IMR-90 (cell line): Measurements from ENCODE around the gene DLX3. TPM values are rescaled to one million over a fixed set of nuclear protein-coding genes. Genes with fewer than 3 reads are reported as not detected.

Experiments used
- ATAC-seq: fragments of 200-7000 bp; cut with Tn5 transposase; 2 replicates; pipeline ENCODE4 v1.9.1; 2020; ENCODE audit warnings: low read depth, mild to moderate bottlenecking, moderate library complexity
- BruUV-seq: library from RNA; stranded (reverse); fragments of 400-500 nt; replicated peaks from 2 replicates; lab custom pipeline; 2021; lab: Mats Ljungman, UMichigan
- CTCF ChIA-PET: fragments of 300-600 bp; formaldehyde crosslinking; extraction: SDS; loops from one replicate; lab custom pipeline; 2021; ENCODE audit warnings: antibody characterized with exemption; lab: Yijun Ruan, JAX
- POLR2A ChIA-PET: fragments of 300-600 bp; sonication (Branson Sonifier 250); formaldehyde crosslinking; loops from one replicate; lab custom pipeline; 2022; ENCODE audit warnings: antibody characterized with exemption; ENCODE audit not compliant: unreplicated experiment; lab: Charles Lee
- DNase-seq: peaks from one replicate; pipeline ENCODE4 v3.0.0; 2013
- H2AFZ ChIP-seq: replicated peaks from 2 replicates; pipeline ENCODE3; 2013; ENCODE audit warnings: low read length, mild to moderate bottlenecking; ENCODE audit not compliant: poor library complexity
- H2AK5ac ChIP-seq: 2 replicates; pipeline ENCODE4 v1.6.1; 2013; ENCODE audit warnings: low read depth, low read length, inconsistent platforms
- H2AK9ac ChIP-seq: replicated peaks from 2 replicates; pipeline ENCODE3; 2013; ENCODE audit warnings: mild to moderate bottlenecking, low read depth, low read length, moderate library complexity; ENCODE audit not compliant: poor library complexity
- H2BK120ac ChIP-seq: 2 replicates; pipeline ENCODE4 v1.6.1; 2013; ENCODE audit warnings: low read depth, low read length, inconsistent platforms
- H2BK15ac ChIP-seq: 3 replicates; pipeline ENCODE4 v1.6.1; 2013; ENCODE audit warnings: low read depth, low read length, inconsistent platforms
- H2BK20ac ChIP-seq: 2 replicates; pipeline ENCODE4 v1.6.1; 2013; ENCODE audit warnings: low read depth, mild to moderate bottlenecking, inconsistent platforms, low read length, moderate library complexity
- H2BK5ac ChIP-seq: 2 replicates; pipeline ENCODE4 v1.6.1; 2013; ENCODE audit warnings: mild to moderate bottlenecking, low read depth, low read length, inconsistent platforms; ENCODE audit not compliant: poor library complexity, severe bottlenecking
- H3K14ac ChIP-seq: replicated peaks from 2 replicates; pipeline ENCODE4 v1.6.1; 2013; ENCODE audit warnings: low read depth, low read length, inconsistent platforms
- H3K18ac ChIP-seq: 2 replicates; pipeline ENCODE4 v1.6.1; 2013; ENCODE audit warnings: low read depth, low read length, control low read depth
- H3K23ac ChIP-seq: 2 replicates; pipeline ENCODE4 v1.6.1; 2013; ENCODE audit warnings: low read depth, low read length, inconsistent platforms
- H3K27ac ChIP-seq: 2 replicates; pipeline ENCODE4 v1.5.1; 2013; ENCODE audit warnings: mild to moderate bottlenecking, control low read depth, low read length; ENCODE audit not compliant: insufficient read depth
- H3K27me3 ChIP-seq: 2 replicates; pipeline ENCODE4 v1.6.1; 2013; ENCODE audit warnings: low read length; ENCODE audit not compliant: control insufficient read depth, insufficient read depth
- H3K36me3 ChIP-seq: 2 replicates; pipeline ENCODE4 v1.6.1; 2013; ENCODE audit warnings: low read length, mixed read lengths; ENCODE audit not compliant: control insufficient read depth, insufficient read depth
- H3K4ac ChIP-seq: 2 replicates; pipeline ENCODE4 v1.6.1; 2013; ENCODE audit warnings: low read depth, low read length, inconsistent platforms
- H3K4me1 ChIP-seq: 2 replicates; pipeline ENCODE4 v1.6.1; 2013; ENCODE audit warnings: low read length, mixed read lengths; ENCODE audit not compliant: control insufficient read depth, insufficient read depth
- H3K4me2 ChIP-seq: 2 replicates; pipeline ENCODE4 v1.6.1; 2013; ENCODE audit warnings: low read depth, mild to moderate bottlenecking, control low read depth, low read length, moderate library complexity
- H3K4me3 ChIP-seq: 2 replicates; pipeline ENCODE4 v1.5.1; 2013; ENCODE audit warnings: low read depth, mild to moderate bottlenecking, control low read depth, low read length, moderate library complexity; ENCODE audit not compliant: insufficient read depth
- H3K56ac ChIP-seq: 2 replicates; pipeline ENCODE4 v1.6.1; 2013; ENCODE audit warnings: low read length, inconsistent platforms; ENCODE audit not compliant: insufficient read depth; ENCODE audit errors: extremely low read depth
- H3K79me1 ChIP-seq, 2 experiments: 2 replicates each; pipeline ENCODE4 v1.6.1; 2013; ENCODE audit warnings: low read length in 2 of 2, inconsistent platforms in 1 of 2, low read depth in 1 of 2
- H3K9ac ChIP-seq: 2 replicates; pipeline ENCODE4 v1.6.1; 2013; ENCODE audit warnings: low read depth, low read length, control low read depth
- H3K9me1 ChIP-seq: 2 replicates; pipeline ENCODE4 v1.6.1; 2013; ENCODE audit warnings: low read length, inconsistent platforms; ENCODE audit not compliant: insufficient read depth
- H3K9me3 ChIP-seq: 2 replicates; pipeline ENCODE4 v1.6.1; 2013; ENCODE audit warnings: low read length; ENCODE audit not compliant: control insufficient read depth, insufficient read depth
- H4K20me1 ChIP-seq: 2 replicates; pipeline ENCODE4 v1.6.1; 2013; ENCODE audit warnings: low read length, inconsistent platforms; ENCODE audit not compliant: insufficient read depth
- H4K5ac ChIP-seq: 2 replicates; pipeline ENCODE4 v1.6.1; 2013; ENCODE audit warnings: mild to moderate bottlenecking, low read depth, low read length, control low read depth
- H4K8ac ChIP-seq, 2 experiments: 2 replicates each; pipeline ENCODE4 v1.6.1; 2013; ENCODE audit warnings: low read depth in 2 of 2, low read length in 2 of 2, control low read depth in 1 of 2, inconsistent platforms in 1 of 2
- H4K91ac ChIP-seq: 2 replicates; pipeline ENCODE4 v1.6.1; 2013; ENCODE audit warnings: low read depth, low read length, inconsistent platforms; ENCODE audit not compliant: insufficient read depth
- CEBPB ChIP-seq: IDR thresholded peaks from 2 replicates; pipeline ENCODE4 v1.6.1; 2012; ENCODE audit warnings: low read depth, low read length, improper control_type of control experiment
- CHD1 ChIP-seq: IDR thresholded peaks from 2 replicates; pipeline ENCODE4 v1.6.1; 2012; ENCODE audit warnings: low read depth, low read length, improper control_type of control experiment
- CTCF ChIP-seq: conservative IDR thresholded peaks from 2 replicates; pipeline ENCODE4 v1.5.1; 2012; ENCODE audit warnings: mild to moderate bottlenecking, low read depth, low read length, improper control_type of control experiment
- ELK1 ChIP-seq: fragments of 150-350 bp; IDR thresholded peaks from 2 replicates; pipeline ENCODE4 v1.6.1; 2016; ENCODE audit warnings: low read depth, mild to moderate bottlenecking, low read length, moderate library complexity, borderline replicate concordance
- FOS ChIP-seq: fragments of 150-350 bp; IDR thresholded peaks from 2 replicates; pipeline ENCODE4 v1.6.1; 2016; ENCODE audit warnings: low read depth, low read length
- MAZ ChIP-seq: IDR thresholded peaks from 2 replicates; pipeline ENCODE4 v1.6.1; 2012; ENCODE audit warnings: low read depth, mild to moderate bottlenecking, low read length, improper control_type of control experiment, moderate library complexity, borderline replicate concordance
- NFE2L2 ChIP-seq: fragments of 150-350 bp; IDR thresholded peaks from 2 replicates; pipeline ENCODE4 v1.6.1; 2016; ENCODE audit warnings: low read depth, mild to moderate bottlenecking, low read length
- RAD21 ChIP-seq: IDR thresholded peaks from 2 replicates; pipeline ENCODE4 v1.6.1; 2012; ENCODE audit warnings: low read length, improper control_type of control experiment
- RCOR1 ChIP-seq: IDR thresholded peaks from 2 replicates; pipeline ENCODE4 v1.6.1; 2012; ENCODE audit warnings: mild to moderate bottlenecking, low read length, improper control_type of control experiment; ENCODE audit not compliant: insufficient replicate concordance
- RFX5 ChIP-seq: IDR thresholded peaks from 2 replicates; pipeline ENCODE4 v1.8.0; 2012; ENCODE audit warnings: low read depth, mild to moderate bottlenecking, low read length, moderate library complexity
- SMC3 ChIP-seq: fragments of 150-350 bp; IDR thresholded peaks from 2 replicates; pipeline ENCODE4 v1.6.1; 2016; ENCODE audit warnings: low read depth, mild to moderate bottlenecking, antibody characterized with exemption, low read length, moderate library complexity
- USF2 ChIP-seq: fragments of 150-350 bp; IDR thresholded peaks from 2 replicates; pipeline ENCODE4 v1.6.1; 2017; ENCODE audit warnings: mild to moderate bottlenecking, antibody characterized with exemption, low read length, low read depth
- WGBS, 2 experiments: methylation state at CpG; one replicate each; pipeline versions ENCODE4 v1.1.5 to v1.1.7; 2013; ENCODE audit warnings: missing lambda C conversion rate in 2 of 2; ENCODE audit not compliant: insufficient read length in 1 of 2; ENCODE audit errors: extremely low coverage in 2 of 2; 5-methylcytosine and 5-hydroxymethylcytosine counted together
- dilution Hi-C: fragments of 300-500 bp; cut with HindIII; formaldehyde crosslinking; loops from one replicate; pipeline ENCODE4 v1.14.3; 2018; ENCODE audit warnings: low sequenced_read_pairs; ENCODE audit not compliant: unreplicated experiment
- in situ Hi-C: fragments of 300-500 bp; cut with MboI; formaldehyde crosslinking; loops from 3 replicates; pipeline ENCODE4 v1.14.3; 2019; ENCODE audit warnings: low sequenced_read_pairs, inconsistent platforms, mixed read lengths
- intact Hi-C: fragments of 100-400 bp; cut with micrococcal nuclease; formaldehyde crosslinking; loops from 2 replicates; pipeline ENCODE4 v1.10.0; 2022
- polyA plus RNA-seq, 3 experiments: library from polyadenylated mRNA; depleted of rRNA; stranded (reverse); fragments of >200 nt; gene quantifications; 2 replicates each; pipeline ENCODE4 v1.2.3, GENCODE V29; 2012; ENCODE audit warnings: low replicate concordance in 1 of 3
- total RNA-seq: library from RNA; depleted of rRNA; stranded (reverse); fragments of >200 nt; gene quantifications from 2 replicates; pipeline ENCODE4 v1.2.3, GENCODE V29; 2012

Gene DLX3
- total and polyA plus RNA-seq, 2 of the 4 experiments (the other 2 are of a cell fraction), result not detected

- H2AK5ac ChIP-seq, result no peak overlapping the region
- H4K8ac ChIP-seq, result no peak overlapping the region
- H3K4me1 ChIP-seq, result peaks cover 3% of the 10 kb centered on the region; the same call in 1 of the 2 replicates
- CTCF ChIA-PET, result interaction anchor here (0.6 to 3.7 kb wide), 6 partner anchors 98 to 352 kb away, joined by 3 to 21 read pairs (median 4); no protein-coding TSS in a partner anchor
- in situ Hi-C loops (loop anchor here (5.0 to 10.0 kb wide), 3 partner anchors 136 to 426 kb away; partner anchors contain the start of gene SLC35B1), intact Hi-C loops (loop anchor here (1.0 to 5.0 kb wide), 6 partner anchors 46 to 428 kb away; no protein-coding TSS in a partner anchor), dilution Hi-C loops (no loop called here)
- H3K56ac ChIP-seq, result no peak overlapping the region
- BruUV-seq, result no TSS peak
- peak; percentile 73 for ATAC-seq
- POLR2A ChIA-PET, result no interaction called here
- no peak overlapping the region for H2BK15ac ChIP-seq
- no peak overlapping the region for H2AK9ac ChIP-seq
- peaks cover 4% of the 10 kb centered on the region; the same call in 1 of the 2 replicates for H4K20me1 ChIP-seq
- H3K9me1 ChIP-seq, result no peaks in the 10 kb centered on the region
- H2BK20ac ChIP-seq, result no peak overlapping the region
- no peak overlapping the region for H3K23ac ChIP-seq
- H3K4me2 ChIP-seq, result no peak overlapping the region
- DNase-seq, result peak; percentile 77
- H2BK5ac ChIP-seq, result no peak overlapping the region
- H3K4me3 ChIP-seq, result no peak overlapping the region
- no peak overlapping the region for H3K14ac ChIP-seq
- no peak overlapping the region for H3K18ac ChIP-seq
- H2AFZ ChIP-seq, result peak overlapping the region; percentile 45
- H2BK120ac ChIP-seq, result no peak overlapping the region
- 20% methylated on average over 6 of the region's 20 CpGs; no CpG with 5 or more reads in 1 of the 2 experiments for WGBS, 2 experiments
- no peak overlapping the region for H3K9ac ChIP-seq
- peaks cover 73% of the 10 kb centered on the region for H3K27me3 ChIP-seq
- no peak overlapping the region for H4K5ac ChIP-seq
- H3K4ac ChIP-seq, result no peak overlapping the region
- H3K27ac ChIP-seq, result no peak overlapping the region
- no peaks in the 10 kb centered on the region for H3K79me1 ChIP-seq
- H3K9me3 ChIP-seq, result peaks cover 2% of the 10 kb centered on the region; the same call in 1 of the 2 replicates
- H3K36me3 ChIP-seq, result no peaks in the 10 kb centered on the region
- H4K91ac ChIP-seq, result no peak overlapping the region
- TF ChIP-seq ELK1 (no peak), SMC3 (peak; percentile 89), RCOR1 (no peak), MAZ (peak; percentile 50; the same call in 1 of the 2 replicates), FOS (no peak), CHD1 (no peak), USF2 (no peak), RFX5 (no peak), CEBPB (no peak), CTCF (peak; percentile 93), RAD21 (peak; percentile 96), NFE2L2 (no peak)
Observed at GRCh38 chr17:49997773-49998703, 3.0 kb upstream of the DLX3 start.
